Epithelial cell of proximal tubule (primary cell): ENCODE data around the gene MYRIP. TPM values are rescaled to one million over a fixed set of nuclear protein-coding genes. Genes with fewer than 3 reads are reported as not detected.

Source experiments
- DNase-seq: peaks from one replicate; pipeline ENCODE4 v3.0.0-alpha.2; 2011; ENCODE audit warnings: low read depth
- H3K4me3 ChIP-seq: 2 replicates; pipeline ENCODE4 v1.5.1; 2011; ENCODE audit warnings: low read depth, mild to moderate bottlenecking, low read length
- CTCF ChIP-seq: conservative IDR thresholded peaks from 2 replicates; pipeline ENCODE4 v1.5.1; 2012; ENCODE audit warnings: low read depth, mild to moderate bottlenecking, low read length
- total RNA-seq: library from RNA; depleted of rRNA; stranded (reverse); fragments of >200 nt; gene quantifications from 2 replicates; pipeline ENCODE4 v1.2.3, GENCODE V29; 2015

Gene MYRIP
- total RNA-seq, 1 donor from 2014 or later, result 0.12 TPM

- no peak overlapping the region for H3K4me3 ChIP-seq
- no peak for TF ChIP-seq CTCF
- DNase-seq, result no peak
Observed at GRCh38 chr3:39850716-39851032, 41.3 kb downstream of the MYRIP start.

GRCh38 chr3:39855517-39855916 is 46.1 kb downstream of the MYRIP start:
- H3K4me3 ChIP-seq, result no peak overlapping the region
- DNase-seq, result no peak
- no peak for TF ChIP-seq CTCF

GRCh38 chr3:39869890-39870289 is 60.5 kb downstream of the MYRIP start:
- DNase-seq, result no peak
- no peak overlapping the region for H3K4me3 ChIP-seq
- TF ChIP-seq CTCF, result no peak

GRCh38 chr3:39870706-39871105 is 61.3 kb downstream of the MYRIP start:
- H3K4me3 ChIP-seq, result no peak overlapping the region
- no peak for DNase-seq
- TF ChIP-seq CTCF, result no peak

GRCh38 chr3:39879581-39879980 is 70.2 kb downstream of the MYRIP start:
- TF ChIP-seq CTCF, result no peak
- H3K4me3 ChIP-seq, result no peak overlapping the region
- DNase-seq, result peak; percentile 19

- no peak for DNase-seq
- TF ChIP-seq CTCF, result no peak
- no peak overlapping the region for H3K4me3 ChIP-seq
Observed at GRCh38 chr3:39882111-39882510, 72.7 kb downstream of the MYRIP start.

- no peak overlapping the region for H3K4me3 ChIP-seq
- no peak for DNase-seq
- TF ChIP-seq CTCF, result no peak
Observed at GRCh38 chr3:39892068-39892467, 82.7 kb downstream of the MYRIP start.
